Vagina (tissue), 2 donors: Measurements from ENCODE around the gene KRT85. TPM values are rescaled to one million over a fixed set of nuclear protein-coding genes. Genes with fewer than 3 reads are reported as not detected.

Source experiments
- DNase-seq, 2 donors: peaks; one replicate each; pipeline ENCODE4 v3.0.0-alpha.2; 2017; ENCODE audit errors: extremely low spot score in 2 of 2
- H3K27ac ChIP-seq: fragments of 200-600 bp; sonication (generic); one replicate; pipeline ENCODE4 v1.5.1; 2019
- H3K27me3 ChIP-seq: fragments of 200-600 bp; sonication (generic); one replicate; pipeline ENCODE4 v1.5.1; 2019
- H3K36me3 ChIP-seq, 2 donors: fragments of 200-600 bp; sonication (generic); one replicate each; pipeline ENCODE4 v1.5.1; 2017 to 2019
- H3K4me1 ChIP-seq: fragments of 200-600 bp; sonication (generic); one replicate; pipeline ENCODE4 v1.5.1; 2019
- H3K4me3 ChIP-seq, 2 donors: fragments of 200-600 bp; sonication (generic); 1 replicate in 1 of 2; 2 replicates in 1 of 2; pipeline ENCODE4 v1.5.1; 2016 to 2019
- H3K9me3 ChIP-seq: fragments of 200-600 bp; sonication (generic); one replicate; pipeline ENCODE4 v1.5.1; 2019
- CTCF ChIP-seq, 3 experiments: fragments of 450-650 bp in 2 of 3; fragments of 200-600 bp in 1 of 3; sonication (generic) in 1 of 3; IDR thresholded peaks; one replicate each; pipeline ENCODE4 v1.5.1; 2017 to 2019; ENCODE audit warnings: antibody characterized with exemption in 3 of 3, mild to moderate bottlenecking in 2 of 3, moderate library complexity in 2 of 3
- POLR2A ChIP-seq, 2 donors: fragments of 450-650 bp; IDR thresholded peaks; one replicate each; pipeline ENCODE4 v1.6.1; 2017; ENCODE audit warnings: antibody characterized with exemption in 2 of 2, mild to moderate bottlenecking in 2 of 2, moderate library complexity in 2 of 2
- POLR2AphosphoS5 ChIP-seq, 2 donors: sonication (generic); formaldehyde crosslinking; IDR thresholded peaks; one replicate each; pipeline ENCODE4 v1.9.0; 2017; ENCODE audit warnings: antibody characterized with exemption in 2 of 2, mild to moderate bottlenecking in 2 of 2, low read depth in 1 of 2; ENCODE audit not compliant: insufficient read depth in 1 of 2
- intact Hi-C: fragments of 100-400 bp; cut with DNase I; formaldehyde crosslinking; loops from one replicate; pipeline ENCODE4 v1.15.1; 2023
- total RNA-seq: library from RNA; depleted of rRNA; stranded (reverse); fragments of >200 nt; gene quantifications from one replicate; pipeline ENCODE4 v1.2.3, GENCODE V29; 2016

KRT85 gene
- total RNA-seq, 1 donor from 2014 or later, result not detected

GRCh38 chr12:52369809-52370208 lies 2.5 kb upstream of the KRT85 start:
- H3K4me1 ChIP-seq, result peaks cover 25% of the 10 kb centered on the region
- H3K36me3 ChIP-seq, result no peaks in the 10 kb centered on the region
- no peak for DNase-seq
- intact Hi-C loops, result loop anchor here (10.0 kb wide), 1 partner anchor 505 kb away; no protein-coding TSS in a partner anchor
- H3K4me3 ChIP-seq, result no peak overlapping the region
- no peak for TF ChIP-seq CTCF (IDR thresholded peaks at IDR 0.05)
- no peak for TF ChIP-seq POLR2AphosphoS5 (IDR thresholded peaks at IDR 0.05; ENCODE audit: insufficient read depth in 1 of 2, low read depth in 1 of 2)
- no peak for TF ChIP-seq POLR2A (IDR thresholded peaks at IDR 0.05)
- H3K27ac ChIP-seq, result no peak overlapping the region
- H3K9me3 ChIP-seq, result no peaks in the 10 kb centered on the region
- no peaks in the 10 kb centered on the region for H3K27me3 ChIP-seq

GRCh38 chr12:52369211-52369610 lies 1.9 kb upstream of the KRT85 start:
- Histone ChIP-seq H3K4me1 (peaks cover 25% of the 10 kb centered on the region), H3K27ac (no peak overlapping the region), H3K9me3 (no peaks in the 10 kb centered on the region), H3K27me3 (no peaks in the 10 kb centered on the region), H3K36me3 (no peaks in the 10 kb centered on the region), H3K4me3 (no peak overlapping the region)
- intact Hi-C loops, result no loop called here
- TF ChIP-seq POLR2A (IDR thresholded peaks at IDR 0.05), result no peak
- TF ChIP-seq CTCF (IDR thresholded peaks at IDR 0.05), result no peak
- DNase-seq, result no peak

- intact Hi-C loops, result no loop called here
- Histone ChIP-seq H3K27me3 (no peaks in the 10 kb centered on the region), H3K27ac (no peak overlapping the region), H3K9me3 (no peaks in the 10 kb centered on the region), H3K4me3 (no peak overlapping the region), H3K4me1 (peaks cover 25% of the 10 kb centered on the region), H3K36me3 (no peaks in the 10 kb centered on the region)
- DNase-seq, result no peak
- TF ChIP-seq CTCF (IDR thresholded peaks at IDR 0.05) (no peak), POLR2A (IDR thresholded peaks at IDR 0.05) (no peak), POLR2AphosphoS5 (IDR thresholded peaks at IDR 0.05; ENCODE audit: insufficient read depth in 1 of 2, low read depth in 1 of 2) (no peak)
Measured at GRCh38 chr12:52368508-52368907, 1.2 kb upstream of the KRT85 start.

GRCh38 chr12:52367876-52368275 lies 595 bp upstream of the KRT85 start:
- H3K27me3 ChIP-seq, result no peaks in the 10 kb centered on the region
- H3K4me3 ChIP-seq, result no peak overlapping the region
- no peaks in the 10 kb centered on the region for H3K9me3 ChIP-seq
- DNase-seq, result no peak
- H3K27ac ChIP-seq, result no peak overlapping the region
- H3K36me3 ChIP-seq, result no peaks in the 10 kb centered on the region
- intact Hi-C loops, result no loop called here
- H3K4me1 ChIP-seq, result peaks cover 24% of the 10 kb centered on the region
- TF ChIP-seq CTCF (IDR thresholded peaks at IDR 0.05) (no peak), POLR2AphosphoS5 (IDR thresholded peaks at IDR 0.05; ENCODE audit: insufficient read depth in 1 of 2, low read depth in 1 of 2) (no peak), POLR2A (IDR thresholded peaks at IDR 0.05) (no peak)

GRCh38 chr12:52364901-52365489 lies 2.3 kb downstream of the KRT85 start:
- Histone ChIP-seq H3K27me3 (no peaks in the 10 kb centered on the region), H3K9me3 (no peaks in the 10 kb centered on the region), H3K36me3 (no peaks in the 10 kb centered on the region), H3K4me3 (no peak overlapping the region), H3K4me1 (no peaks in the 10 kb centered on the region), H3K27ac (no peak overlapping the region)
- no peak for TF ChIP-seq POLR2AphosphoS5 (IDR thresholded peaks at IDR 0.05; ENCODE audit: insufficient read depth in 1 of 2, low read depth in 1 of 2)
- no peak for TF ChIP-seq CTCF (IDR thresholded peaks at IDR 0.05)
- TF ChIP-seq POLR2A (IDR thresholded peaks at IDR 0.05), result no peak
- intact Hi-C loops, result no loop called here
- no peak for DNase-seq
